ENCODE data around the gene ZNF341.
A peak's percentile ranks its signal among the peaks of the same experiment; 100 is the strongest.

Gene ZNF341

GRCh38 chr20:33685328-33686099 is 46.3 kb upstream of the ZNF341 start:
- H3K4me3 ChIP-seq (ENCODE audit: low read depth, low read length), result peak overlapping the region; percentile 62
- CTCF ChIA-PET, result interaction anchor here (0.6 to 1.3 kb wide), 3 partner anchors 19 to 32 kb away, joined by 3 to 4 read pairs (median 4); partner anchors contain the start of genes ACTL10 and C20orf144
- H3K36me3 ChIP-seq (ENCODE audit: control insufficient read depth in 2 of 2, insufficient read depth in 1 of 2, low read length in 2 of 2), result peaks cover 0 to 37% of the 10 kb centered on the region in 2 experiments; a peak in 1 of 3 replicates
- peak overlapping the region; percentile 95 for H3K27ac ChIP-seq (ENCODE audit: extremely low read depth, low read depth, low read length)
- H3K9me3 ChIP-seq (ENCODE audit: control insufficient read depth, insufficient read depth, low read depth, low read length), result no peaks in the 10 kb centered on the region
- H3K4me1 ChIP-seq (ENCODE audit: control insufficient read depth, insufficient read depth, low read length), result peaks cover 8% of the 10 kb centered on the region
- POLR2A ChIA-PET, result interaction anchor here (0.8 to 3.3 kb wide), 8 partner anchors 10 to 46 kb away, joined by 3 to 10 read pairs (median 5); partner anchors contain the start of genes ACTL10, PXMP4 and ZNF341
- TF ChIP-seq KLF9 (tag by site-specific recombination; IDR thresholded peaks at IDR 0.05; ENCODE audit: low read depth) (peak; percentile 49), ZNF114 (tag by site-specific recombination; IDR thresholded peaks at IDR 0.05) (no peak), ZNF146 (tag by site-specific recombination; IDR thresholded peaks at IDR 0.05) (peak; percentile 17; the same call in 1 of the 2 replicates), ZNF660 (tag by site-specific recombination; IDR thresholded peaks at IDR 0.05) (no peak), ZSCAN5A (tag by site-specific recombination; IDR thresholded peaks at IDR 0.05) (no peak), KLF17 (tag by site-specific recombination; IDR thresholded peaks at IDR 0.05) (peak; percentile 88), ZNF341 (tag by site-specific recombination; IDR thresholded peaks at IDR 0.05; ENCODE audit: low read depth) (0 out of 2 replicates have a peak, but pooled peaks have one; percentile 42), ZNF549 (tag by site-specific recombination; IDR thresholded peaks at IDR 0.05) (no peak), CTCF (tag by site-specific recombination; IDR thresholded peaks at IDR 0.05) (0 out of 2 replicates have a peak, but pooled peaks have one; percentile 8), SP3 (tag by site-specific recombination; IDR thresholded peaks at IDR 0.05) (peak; percentile 51), ZNF596 (tag by site-specific recombination; IDR thresholded peaks at IDR 0.05) (no peak), ZEB2 (tag by site-specific recombination; IDR thresholded peaks at IDR 0.05) (no peak), KLF7 (tag by site-specific recombination; IDR thresholded peaks at IDR 0.05; ENCODE audit: borderline replicate concordance) (peak; percentile 58; the same call in 1 of the 2 replicates), OSR2 (tag by site-specific recombination; IDR thresholded peaks at IDR 0.05) (no peak), WT1 (tag by site-specific recombination; IDR thresholded peaks at IDR 0.05) (peak; percentile 27; the same call in 1 of the 2 replicates), ZNF362 (tag by site-specific recombination; IDR thresholded peaks at IDR 0.05) (no peak), ZNF488 (tag by site-specific recombination; IDR thresholded peaks at IDR 0.05) (no peak), ZNF830 (tag by site-specific recombination; IDR thresholded peaks at IDR 0.05; ENCODE audit: low read depth) (no peak), PRDM10 (tag by site-specific recombination; IDR thresholded peaks at IDR 0.05) (no peak), PBX3 (CRISPR knock-in tag; IDR thresholded peaks at IDR 0.05) (0 out of 2 replicates have a peak, but pooled peaks have one; percentile 55), PRDM1 (tag by site-specific recombination; IDR thresholded peaks at IDR 0.05) (peak; percentile 43; the same call in 1 of the 2 replicates)
- TF ChIP-seq, protein P1, sequence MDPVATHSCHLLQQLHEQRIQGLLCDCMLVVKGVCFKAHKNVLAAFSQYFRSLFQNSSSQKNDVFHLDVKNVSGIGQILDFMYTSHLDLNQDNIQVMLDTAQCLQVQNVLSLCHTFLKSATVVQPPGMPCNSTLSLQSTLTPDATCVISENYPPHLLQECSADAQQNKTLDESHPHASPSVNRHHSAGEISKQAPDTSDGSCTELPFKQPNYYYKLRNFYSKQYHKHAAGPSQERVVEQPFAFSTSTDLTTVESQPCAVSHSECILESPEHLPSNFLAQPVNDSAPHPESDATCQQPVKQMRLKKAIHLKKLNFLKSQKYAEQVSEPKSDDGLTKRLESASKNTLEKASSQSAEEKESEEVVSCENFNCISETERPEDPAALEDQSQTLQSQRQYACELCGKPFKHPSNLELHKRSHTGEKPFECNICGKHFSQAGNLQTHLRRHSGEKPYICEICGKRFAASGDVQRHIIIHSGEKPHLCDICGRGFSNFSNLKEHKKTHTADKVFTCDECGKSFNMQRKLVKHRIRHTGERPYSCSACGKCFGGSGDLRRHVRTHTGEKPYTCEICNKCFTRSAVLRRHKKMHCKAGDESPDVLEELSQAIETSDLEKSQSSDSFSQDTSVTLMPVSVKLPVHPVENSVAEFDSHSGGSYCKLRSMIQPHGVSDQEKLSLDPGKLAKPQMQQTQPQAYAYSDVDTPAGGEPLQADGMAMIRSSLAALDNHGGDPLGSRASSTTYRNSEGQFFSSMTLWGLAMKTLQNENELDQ (tag by site-specific recombination; IDR thresholded peaks at IDR 0.05; ENCODE audit: low read depth), result no peak

Data from HEK293 (cell line).